K562 (cell line): ENCODE results near the gene SMIM12. TPM values are rescaled to one million over a fixed set of nuclear protein-coding genes. Genes with fewer than 3 reads are reported as not detected.
A peak's percentile ranks its signal among the peaks of the same experiment; 100 is the strongest.

ENCODE experiments used
- CEBPG ChIP-seq, 3 experiments: fragments of 200-800 bp in 1 of 3; sonication (Bioruptor generic) in 1 of 3; sonication (generic) in 1 of 3; formaldehyde crosslinking in 1 of 3; IDR thresholded peaks in 2 of 3; conservative IDR thresholded peaks in 1 of 3; 2 replicates each; pipeline versions ENCODE4 v1.6.1 to v1.8.0; 2016 to 2022; ENCODE audit warnings: missing compliant biosample characterization in 2 of 3, missing genetic modification characterization in 2 of 3, mild to moderate bottlenecking in 1 of 3, missing genetic modification reagents in 1 of 3
- ELF2 ChIP-seq: fragments of 250-450 bp; sonication (Bioruptor Pico); IDR thresholded peaks from 2 replicates; pipeline ENCODE4 v1.5.0; 2021; ENCODE audit warnings: mild to moderate bottlenecking
- ESRRB ChIP-seq: fragments of 250-450 bp; sonication (Bioruptor Pico); IDR thresholded peaks from 2 replicates; pipeline ENCODE4 v1.5.0; 2020; ENCODE audit warnings: mild to moderate bottlenecking, moderate library complexity, borderline replicate concordance
- KDM4B ChIP-seq, 2 experiments: fragments of 450-650 bp in 1 of 2; sonication (generic) in 1 of 2; IDR thresholded peaks; 2 replicates each; pipeline ENCODE4 v1.6.1; 2016 to 2017; ENCODE audit warnings: borderline replicate concordance in 2 of 2, antibody characterized with exemption in 1 of 2, low read depth in 1 of 2, mild to moderate bottlenecking in 1 of 2
- MXI1 ChIP-seq: IDR thresholded peaks from 2 replicates; pipeline ENCODE4 v1.6.1; 2011; ENCODE audit warnings: low read depth, mild to moderate bottlenecking, improper control_type of control experiment, low read length
- NFE2 ChIP-seq: IDR thresholded peaks from 2 replicates; pipeline ENCODE4 v1.6.1; 2014; ENCODE audit warnings: antibody characterized with exemption, low read depth
- RNF2 ChIP-seq: sonication (generic); IDR thresholded peaks from 2 replicates; pipeline ENCODE4 v1.6.1; 2016
- SMAD3 ChIP-seq: fragments of 450-650 bp; formaldehyde crosslinking; conservative IDR thresholded peaks from 2 replicates; pipeline ENCODE4 v1.4.0; 2020; ENCODE audit warnings: mild to moderate bottlenecking
- SMARCC2 ChIP-seq: fragments of 450-650 bp; IDR thresholded peaks from 2 replicates; pipeline ENCODE4 v1.6.1; 2017; ENCODE audit warnings: antibody characterized with exemption, moderate library complexity, mild to moderate bottlenecking, low read depth
- STAT5A ChIP-seq: IDR thresholded peaks from 2 replicates; pipeline ENCODE4 v1.6.1; 2012; ENCODE audit warnings: low read length, inconsistent platforms, borderline replicate concordance
- ZBTB17 ChIP-seq: fragments of 450-650 bp; formaldehyde crosslinking; IDR thresholded peaks from 2 replicates; pipeline ENCODE4 v1.4.0; 2020; ENCODE audit warnings: mild to moderate bottlenecking
- ZNF274 ChIP-seq: IDR thresholded peaks from 2 replicates; pipeline ENCODE4 v1.6.1; 2011; ENCODE audit warnings: low read depth, mild to moderate bottlenecking, low read length, moderate library complexity, borderline replicate concordance
- ZNF57 ChIP-seq: fragments of 450-650 bp; formaldehyde crosslinking; IDR thresholded peaks from 2 replicates; pipeline ENCODE4 v1.4.0; 2020; ENCODE audit warnings: mild to moderate bottlenecking, moderate library complexity
- ZNF589 ChIP-seq: fragments of 200-800 bp; sonication (Bioruptor generic); IDR thresholded peaks from 2 replicates; pipeline ENCODE4 v1.6.1; 2016; ENCODE audit warnings: low read depth, missing genetic modification characterization, missing compliant biosample characterization
- ZNF778 ChIP-seq: fragments of 450-650 bp; formaldehyde crosslinking; IDR thresholded peaks from 2 replicates; pipeline ENCODE4 v1.4.0; 2020; ENCODE audit warnings: mild to moderate bottlenecking, moderate library complexity
- polyA plus RNA-seq, 8 experiments: library from polyadenylated mRNA; depleted of rRNA in 4 of 8; stranded (reverse) in 5 of 8; unstranded in 3 of 8; fragments of >200 nt; fragmentation: Nextera tagmentation in 2 of 8; fragmentation: Illumina TruSeq in 1 of 8; extraction: Ambion mirVana in 2 of 8; extraction: Trizol in 1 of 8; gene quantifications; 2 replicates each; pipeline versions ENCODE4 v1.2.1 to v1.2.3, GENCODE V29; 2011 to 2014; ENCODE audit warnings: inconsistent platforms in 1 of 8, missing spikeins in 1 of 8
- total RNA-seq, 7 experiments: library from RNA; depleted of rRNA in 6 of 7; stranded (reverse); fragments of >200 nt in 6 of 7; fragmentation: Illumina TruSeq in 2 of 7; extraction: Trizol in 2 of 7; gene quantifications; 2 replicates each; pipeline versions ENCODE4 v1.2.1 to v1.2.3, GENCODE V29; 2011 to 2021; ENCODE audit warnings: low replicate concordance in 1 of 7
- TF ChIP-seq, protein P1 (sequence below): fragments of 450-650 bp; IDR thresholded peaks from 2 replicates; pipeline ENCODE4 v1.6.1; 2016; ENCODE audit warnings: antibody characterized with exemption
- TF ChIP-seq, protein P2 (sequence below), 2 experiments: fragments of 250-450 bp in 1 of 2; fragments of 450-650 bp in 1 of 2; sonication (Bioruptor Pico) in 1 of 2; IDR thresholded peaks; 2 replicates each; pipeline versions ENCODE4 v1.6.1 to v1.8.0; 2016 to 2021; ENCODE audit warnings: mild to moderate bottlenecking in 2 of 2, moderate library complexity in 2 of 2, missing compliant biosample characterization in 1 of 2, missing genetic modification characterization in 1 of 2
- TF ChIP-seq, protein P3 (sequence below): sonication (generic); formaldehyde crosslinking; IDR thresholded peaks from 2 replicates; pipeline ENCODE4 v1.8.0; 2022; ENCODE audit warnings: mild to moderate bottlenecking, missing genetic modification reagents
- TF ChIP-seq, protein P4 (sequence below), 2 experiments: fragments of 450-650 bp; conservative IDR thresholded peaks; 2 replicates each; pipeline ENCODE4 v1.6.1; 2017; ENCODE audit warnings: mild to moderate bottlenecking in 2 of 2, moderate library complexity in 2 of 2
- TF ChIP-seq, protein P5 (sequence below): fragments of 450-650 bp; IDR thresholded peaks from 2 replicates; pipeline ENCODE4 v1.6.1; 2017; ENCODE audit warnings: mild to moderate bottlenecking, moderate library complexity

SMIM12 gene
- total and polyA plus RNA-seq, 9 of the 15 experiments (the other 6 are each of a cell fraction or from before 2014, with no cell fraction given) = 51.7 to 112 (median 63.9) TPM

DNA sequence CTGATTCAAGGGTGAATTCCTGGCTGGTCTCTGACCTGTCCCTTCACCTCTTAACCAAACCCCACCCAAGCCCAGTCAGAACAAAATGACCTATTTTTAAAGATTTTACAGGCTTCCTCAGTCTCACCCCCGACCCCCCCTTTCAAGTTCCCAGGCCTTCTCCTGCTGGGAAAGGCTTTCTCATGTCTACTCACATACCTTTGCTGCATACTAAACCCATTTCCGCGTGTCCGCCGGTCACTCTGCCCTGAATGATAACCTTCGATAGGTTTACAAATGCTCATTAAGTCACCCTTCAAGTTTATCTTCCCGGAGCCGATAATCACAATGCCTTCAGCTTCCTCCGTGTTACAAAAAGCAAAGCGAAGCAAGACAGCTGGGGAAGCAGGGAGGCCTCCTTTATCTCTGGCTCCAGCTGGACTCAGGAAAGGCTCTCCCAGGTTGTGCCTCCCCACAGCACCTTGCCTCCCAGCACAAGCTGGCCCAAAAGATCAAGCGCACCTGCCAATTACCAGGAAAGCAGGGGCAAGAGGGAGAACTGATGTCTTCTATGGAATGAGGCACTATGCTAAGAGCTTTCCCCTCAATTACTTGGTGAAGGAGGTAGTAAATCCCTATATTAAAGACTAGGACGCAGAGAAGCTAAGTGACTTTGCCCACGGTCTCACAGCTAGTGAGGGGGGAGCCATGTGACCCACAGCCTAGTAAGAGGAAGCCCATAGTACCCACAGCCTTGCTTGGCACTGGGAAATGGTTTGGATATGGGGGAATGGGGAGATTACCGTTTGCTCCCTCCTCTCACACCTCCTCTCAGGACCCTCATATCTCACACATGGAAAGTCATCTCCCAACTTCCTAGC lies 15.9 kb downstream of the SMIM12 start (continued):
- TF ChIP-seq, protein P1, sequence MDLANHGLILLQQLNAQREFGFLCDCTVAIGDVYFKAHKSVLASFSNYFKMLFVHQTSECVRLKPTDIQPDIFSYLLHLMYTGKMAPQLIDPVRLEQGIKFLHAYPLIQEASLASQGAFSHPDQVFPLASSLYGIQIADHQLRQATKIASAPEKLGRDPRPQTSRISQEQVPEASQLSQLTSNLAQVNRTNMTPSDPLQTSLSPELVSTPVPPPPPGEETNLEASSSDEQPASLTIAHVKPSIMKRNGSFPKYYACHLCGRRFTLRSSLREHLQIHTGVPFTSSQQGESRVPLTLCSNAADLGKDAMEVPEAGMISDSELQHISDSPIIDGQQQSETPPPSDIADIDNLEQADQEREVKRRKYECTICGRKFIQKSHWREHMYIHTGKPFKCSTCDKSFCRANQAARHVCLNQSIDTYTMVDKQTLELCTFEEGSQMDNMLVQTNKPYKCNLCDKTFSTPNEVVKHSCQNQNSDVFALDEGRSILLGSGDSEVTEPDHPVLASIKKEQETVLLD = peak; percentile 73; the same call in 1 of the 2 replicates
- TF ChIP-seq CEBPG (CRISPR knock-in tag; IDR thresholded peaks at IDR 0.05) = no peak
- TF ChIP-seq CEBPG (tag; conservative IDR thresholded peaks at IDR 0.05 in 1 of 2, IDR thresholded peaks at IDR 0.05 in 1 of 2) = no peak
- TF ChIP-seq ELF2 (CRISPR knock-in tag) = no peak
- TF ChIP-seq RNF2 = peak; percentile 64; the same call in 1 of the 2 replicates
- no peak for TF ChIP-seq ZNF778 (CRISPR knock-in tag)
- peak; percentile 98 for TF ChIP-seq ZNF589 (CRISPR knock-in tag)
- TF ChIP-seq STAT5A = peak; percentile 93
- TF ChIP-seq, protein P2, sequence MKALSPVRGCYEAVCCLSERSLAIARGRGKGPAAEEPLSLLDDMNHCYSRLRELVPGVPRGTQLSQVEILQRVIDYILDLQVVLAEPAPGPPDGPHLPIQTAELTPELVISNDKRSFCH (CRISPR knock-in tag; IDR thresholded peaks at IDR 0.05) = no peak
- TF ChIP-seq, protein P2 (tag; IDR thresholded peaks at IDR 0.05) = peak; percentile 97
- no peak for TF ChIP-seq ESRRB (CRISPR knock-in tag)
- TF ChIP-seq, protein P3, sequence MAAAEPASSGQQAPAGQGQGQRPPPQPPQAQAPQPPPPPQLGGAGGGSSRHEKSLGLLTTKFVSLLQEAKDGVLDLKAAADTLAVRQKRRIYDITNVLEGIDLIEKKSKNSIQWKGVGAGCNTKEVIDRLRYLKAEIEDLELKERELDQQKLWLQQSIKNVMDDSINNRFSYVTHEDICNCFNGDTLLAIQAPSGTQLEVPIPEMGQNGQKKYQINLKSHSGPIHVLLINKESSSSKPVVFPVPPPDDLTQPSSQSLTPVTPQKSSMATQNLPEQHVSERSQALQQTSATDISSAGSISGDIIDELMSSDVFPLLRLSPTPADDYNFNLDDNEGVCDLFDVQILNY (CRISPR knock-in tag) = no peak
- peak; percentile 59; the same call in 1 of the 2 replicates for TF ChIP-seq MXI1
- 0 out of 2 replicates have a peak, but pooled peaks have one; percentile 20 for TF ChIP-seq ZBTB17 (CRISPR knock-in tag)
- peak; percentile 21; the same call in 1 of the 2 replicates for TF ChIP-seq ZNF57 (CRISPR knock-in tag)
- peak; percentile 46; the same call in 1 of the 2 replicates for TF ChIP-seq SMAD3 (CRISPR knock-in tag)
- 0 out of 2 replicates have a peak, but pooled peaks have one; percentile 31 for TF ChIP-seq NFE2
- TF ChIP-seq ZNF274 = peak; percentile 74; the same call in 1 of the 2 replicates
- TF ChIP-seq KDM4B (IDR thresholded peaks at IDR 0.05; ENCODE audit: borderline replicate concordance in 2 of 2, low read depth in 1 of 2) = no peak; a peak in 1 of 4 replicates
- TF ChIP-seq, protein P4, sequence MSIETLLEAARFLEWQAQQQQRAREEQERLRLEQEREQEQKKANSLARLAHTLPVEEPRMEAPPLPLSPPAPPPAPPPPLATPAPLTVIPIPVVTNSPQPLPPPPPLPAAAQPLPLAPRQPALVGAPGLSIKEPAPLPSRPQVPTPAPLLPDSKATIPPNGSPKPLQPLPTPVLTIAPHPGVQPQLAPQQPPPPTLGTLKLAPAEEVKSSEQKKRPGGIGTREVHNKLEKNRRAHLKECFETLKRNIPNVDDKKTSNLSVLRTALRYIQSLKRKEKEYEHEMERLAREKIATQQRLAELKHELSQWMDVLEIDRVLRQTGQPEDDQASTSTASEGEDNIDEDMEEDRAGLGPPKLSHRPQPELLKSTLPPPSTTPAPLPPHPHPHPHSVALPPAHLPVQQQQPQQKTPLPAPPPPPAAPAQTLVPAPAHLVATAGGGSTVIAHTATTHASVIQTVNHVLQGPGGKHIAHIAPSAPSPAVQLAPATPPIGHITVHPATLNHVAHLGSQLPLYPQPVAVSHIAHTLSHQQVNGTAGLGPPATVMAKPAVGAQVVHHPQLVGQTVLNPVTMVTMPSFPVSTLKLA (conservative IDR thresholded peaks at IDR 0.05) = peak in 1 of 2 experiments; percentile 80; a peak in 3 of 4 replicates
- TF ChIP-seq, protein P5, sequence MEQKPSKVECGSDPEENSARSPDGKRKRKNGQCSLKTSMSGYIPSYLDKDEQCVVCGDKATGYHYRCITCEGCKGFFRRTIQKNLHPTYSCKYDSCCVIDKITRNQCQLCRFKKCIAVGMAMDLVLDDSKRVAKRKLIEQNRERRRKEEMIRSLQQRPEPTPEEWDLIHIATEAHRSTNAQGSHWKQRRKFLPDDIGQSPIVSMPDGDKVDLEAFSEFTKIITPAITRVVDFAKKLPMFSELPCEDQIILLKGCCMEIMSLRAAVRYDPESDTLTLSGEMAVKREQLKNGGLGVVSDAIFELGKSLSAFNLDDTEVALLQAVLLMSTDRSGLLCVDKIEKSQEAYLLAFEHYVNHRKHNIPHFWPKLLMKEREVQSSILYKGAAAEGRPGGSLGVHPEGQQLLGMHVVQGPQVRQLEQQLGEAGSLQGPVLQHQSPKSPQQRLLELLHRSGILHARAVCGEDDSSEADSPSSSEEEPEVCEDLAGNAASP = no peak
- TF ChIP-seq SMARCC2 = peak; percentile 82
